Measurements from ENCODE around the gene BHMT. TPM values are rescaled to one million over a fixed set of nuclear protein-coding genes. Genes with fewer than 3 reads are reported as not detected.
A peak's percentile ranks its signal among the peaks of the same experiment; 100 is the strongest.
"Not testable (repeated sequence)": the region's sequence is repeated elsewhere in the genome, so short reads cannot be mapped to it uniquely, and the experiment has no call there.

BHMT gene
- total RNA-seq, 1 donor from 2014 or later, result not detected

DNA sequence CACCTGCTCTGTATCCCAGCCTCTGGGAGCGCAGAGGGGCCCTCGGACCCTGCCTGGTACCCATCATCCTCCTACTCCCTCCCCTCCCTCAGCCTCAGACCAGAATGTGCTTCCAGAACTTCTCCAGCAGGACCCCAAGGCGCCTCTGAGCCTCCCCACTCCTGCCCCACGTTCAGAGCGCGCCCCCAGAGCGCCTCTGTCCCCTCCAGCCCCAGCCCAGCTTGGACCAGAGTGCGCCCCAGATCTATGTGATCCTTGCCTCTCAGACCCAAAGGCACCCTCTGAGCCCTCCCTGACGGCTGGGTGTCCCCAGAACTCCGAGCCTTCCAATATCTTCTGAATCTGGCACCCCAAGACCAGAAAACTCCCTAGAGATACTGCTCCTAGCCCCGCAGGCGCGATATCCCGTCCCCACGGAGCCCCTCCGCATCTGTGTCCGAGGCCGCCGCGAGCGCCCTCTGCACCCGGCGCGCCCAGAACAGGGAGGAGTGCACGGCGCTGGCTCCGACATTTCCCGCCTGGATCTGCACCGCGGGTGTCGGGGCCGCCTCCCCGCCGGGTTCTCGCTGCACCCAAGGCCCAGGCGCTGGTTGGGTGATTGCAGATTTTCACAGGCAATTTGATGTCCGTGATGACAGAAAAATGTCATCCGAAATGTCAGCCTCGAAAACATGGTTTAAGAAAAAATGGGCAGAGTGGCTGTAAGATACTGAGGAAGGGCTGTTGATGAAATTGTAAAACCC lies 522 bp downstream of the BHMT start:
- DNase-seq (ENCODE audit: low read depth), result no peak

GRCh38 chr5:79112703-79113058 lies 1.1 kb downstream of the BHMT start:
- DNase-seq (ENCODE audit: low read depth), result no peak

DNA sequence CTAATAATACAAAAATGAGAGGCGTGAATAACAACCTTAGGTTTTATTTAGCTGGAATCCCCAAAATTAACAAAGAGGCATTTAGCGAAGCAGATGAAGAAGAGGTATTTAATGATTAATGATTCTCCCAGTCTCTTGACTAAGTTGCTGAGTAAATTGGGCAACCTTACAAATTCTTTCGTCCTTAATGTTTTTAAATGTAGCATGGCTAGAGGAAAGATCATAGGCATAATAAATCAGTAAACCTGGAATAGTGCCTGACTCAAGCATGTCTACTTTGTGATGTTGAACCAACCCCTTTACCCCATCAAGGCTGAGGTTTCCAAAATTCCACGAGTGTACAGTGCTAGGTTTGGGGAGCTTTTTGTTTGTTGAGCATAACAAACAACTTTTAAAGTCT lies 7.9 kb downstream of the BHMT start:
- no peak for DNase-seq (ENCODE audit: low read depth)

- DNase-seq (ENCODE audit: low read depth), result no peak
Observed at GRCh38 chr5:79120221-79120620, 8.6 kb downstream of the BHMT start.

GRCh38 chr5:79122973-79123372 lies 11.4 kb downstream of the BHMT start:
- DNase-seq (ENCODE audit: low read depth), result peak; percentile 40

- no peak for DNase-seq (ENCODE audit: low read depth)
Observed at GRCh38 chr5:79124607-79125006, 13.0 kb downstream of the BHMT start.

DNA sequence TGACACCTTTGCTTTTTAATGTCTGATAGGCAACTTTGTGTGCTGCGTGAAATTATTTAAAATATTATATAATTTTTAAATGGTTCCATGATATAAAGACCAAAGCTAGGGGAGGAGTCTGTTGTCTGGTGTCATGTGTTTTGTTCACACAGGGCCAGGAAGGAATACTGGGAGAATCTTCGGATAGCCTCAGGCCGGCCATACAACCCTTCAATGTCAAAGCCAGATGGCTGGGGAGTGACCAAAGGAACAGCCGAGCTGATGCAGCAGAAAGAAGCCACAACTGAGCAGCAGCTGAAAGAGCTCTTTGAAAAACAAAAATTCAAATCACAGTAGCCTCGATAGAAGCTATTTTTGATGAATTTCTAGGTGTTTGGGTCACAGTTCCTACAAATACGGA lies 19.2 kb downstream of the BHMT start:
- DNase-seq (ENCODE audit: low read depth), result peak; percentile 27

GRCh38 chr5:79133121-79133656 lies 21.6 kb downstream of the BHMT start:
- peak; percentile 56 for DNase-seq (ENCODE audit: low read depth)

DNA sequence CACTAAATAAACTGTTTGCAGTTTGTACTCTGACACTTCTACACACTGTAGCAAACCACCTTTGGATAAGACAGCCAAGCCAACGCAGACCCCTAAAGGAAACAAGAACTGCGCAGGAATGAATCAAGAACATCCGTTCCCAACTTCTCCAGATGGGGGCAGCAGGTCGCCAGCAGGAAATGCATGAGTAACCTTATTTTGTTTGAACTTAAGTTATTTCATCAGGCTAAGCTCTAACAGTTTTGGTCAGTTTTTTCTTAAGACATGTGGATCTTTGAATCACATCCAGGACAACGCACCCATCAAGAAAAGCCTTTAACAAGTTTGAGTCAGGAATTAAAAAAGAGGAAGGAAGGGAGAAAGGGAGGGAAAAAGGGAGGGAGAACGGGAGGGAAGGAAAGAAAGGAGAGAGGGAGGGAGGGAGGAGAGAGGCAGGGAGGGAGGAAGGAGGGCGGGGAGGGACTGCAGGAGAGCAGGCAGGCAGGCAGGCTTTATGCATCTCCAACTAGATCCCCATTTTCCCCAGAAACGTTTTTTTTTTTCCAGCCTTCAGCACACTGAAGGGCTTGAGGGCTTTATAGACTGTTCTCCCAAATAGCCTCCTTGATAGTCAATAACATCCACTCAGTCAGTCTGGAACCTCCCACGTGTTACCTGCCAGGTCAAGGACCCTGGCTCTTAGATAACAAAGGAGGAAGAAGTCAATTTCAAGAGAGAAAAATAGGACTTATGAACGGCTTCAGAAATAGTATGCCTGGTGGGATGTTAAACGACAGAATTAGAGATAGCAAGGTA lies 22.2 kb downstream of the BHMT start:
- peak; percentile 77 for DNase-seq (ENCODE audit: low read depth)

DNA sequence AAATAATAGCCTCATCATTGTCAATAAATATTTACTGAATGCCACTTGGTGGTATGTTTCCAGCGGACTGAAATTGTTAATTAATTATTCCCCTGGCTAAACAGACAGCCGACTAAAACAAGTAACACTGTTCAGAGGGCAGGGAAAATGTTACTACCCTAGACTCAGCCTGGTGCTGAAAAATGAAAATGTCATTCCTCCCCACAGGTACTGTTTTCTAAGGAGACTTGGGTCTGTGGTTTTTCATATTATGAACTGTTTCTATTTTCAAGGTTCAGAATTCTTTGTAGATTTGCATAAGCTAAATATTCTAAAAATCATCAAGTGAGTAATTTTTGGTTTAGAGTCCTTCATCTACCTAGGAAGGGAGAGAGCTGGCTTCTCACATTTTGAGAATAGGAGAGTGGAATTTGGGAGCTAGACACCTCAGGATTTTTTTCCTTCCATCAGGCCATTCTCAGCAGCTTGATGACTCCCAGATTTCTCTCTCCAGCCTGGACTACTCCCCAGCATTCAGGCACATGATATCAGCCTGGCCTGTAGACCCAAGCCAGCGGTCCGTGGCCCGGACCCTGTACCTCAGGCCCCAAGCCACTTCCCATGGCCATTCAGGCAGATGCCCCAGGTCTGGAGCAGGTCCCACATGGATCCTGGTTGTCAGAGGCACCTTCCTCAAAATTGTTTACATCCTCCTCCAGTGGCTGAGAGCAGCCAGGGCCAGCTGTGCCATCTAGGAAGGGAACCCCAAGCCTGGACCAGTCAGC lies 24.4 kb downstream of the BHMT start:
- DNase-seq (ENCODE audit: low read depth), result no peak

DNA sequence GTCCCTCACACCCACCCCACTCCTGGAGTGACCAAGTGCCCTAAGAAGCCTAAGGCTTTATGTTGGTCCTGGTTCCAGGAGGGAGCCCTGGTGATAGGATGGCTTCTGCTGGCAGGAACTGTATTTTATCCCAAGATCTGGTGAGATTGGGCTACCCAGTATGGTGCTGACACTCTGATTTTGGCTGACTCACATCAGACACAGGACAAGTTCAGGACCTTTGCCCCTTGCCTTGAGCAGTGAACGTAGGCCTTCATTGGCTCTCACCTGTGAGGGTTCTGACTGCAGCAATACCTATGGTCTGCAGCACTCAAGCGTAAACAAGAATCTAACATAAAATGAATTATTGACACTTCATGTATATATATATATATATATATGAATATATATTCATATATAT lies 25.0 kb downstream of the BHMT start:
- DNase-seq (ENCODE audit: low read depth), result no peak

- DNase-seq (ENCODE audit: low read depth), result no peak
Observed at GRCh38 chr5:79140553-79140952, 28.9 kb downstream of the BHMT start.

- DNase-seq (ENCODE audit: low read depth), result no peak
Observed at GRCh38 chr5:79143684-79144379, 32.2 kb downstream of the BHMT start.

DNA sequence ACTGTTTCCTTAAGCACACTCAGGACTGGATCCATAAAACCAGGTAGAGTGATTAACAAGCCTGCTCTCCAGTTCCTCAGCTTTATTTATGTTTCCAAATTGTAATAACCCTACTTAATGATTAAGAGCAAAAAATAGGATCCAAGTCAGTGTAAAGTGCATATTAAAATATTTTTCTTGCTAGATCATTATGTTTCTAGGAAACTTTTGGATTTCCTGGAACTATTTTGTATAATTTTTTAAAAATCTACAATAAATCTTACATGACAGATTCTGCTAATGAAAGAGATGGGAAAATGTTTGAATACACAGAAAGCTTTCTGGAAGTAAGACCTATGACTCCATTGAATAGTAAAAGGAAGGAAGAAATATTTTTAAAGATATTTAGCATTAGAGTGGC lies 35.5 kb downstream of the BHMT start:
- DNase-seq (ENCODE audit: low read depth), result no peak

- DNase-seq (ENCODE audit: low read depth), result no peak
Observed at GRCh38 chr5:79149433-79149832, 37.8 kb downstream of the BHMT start.

GRCh38 chr5:79151942-79152671 lies 40.5 kb downstream of the BHMT start:
- DNase-seq (ENCODE audit: low read depth), result no peak

DNA sequence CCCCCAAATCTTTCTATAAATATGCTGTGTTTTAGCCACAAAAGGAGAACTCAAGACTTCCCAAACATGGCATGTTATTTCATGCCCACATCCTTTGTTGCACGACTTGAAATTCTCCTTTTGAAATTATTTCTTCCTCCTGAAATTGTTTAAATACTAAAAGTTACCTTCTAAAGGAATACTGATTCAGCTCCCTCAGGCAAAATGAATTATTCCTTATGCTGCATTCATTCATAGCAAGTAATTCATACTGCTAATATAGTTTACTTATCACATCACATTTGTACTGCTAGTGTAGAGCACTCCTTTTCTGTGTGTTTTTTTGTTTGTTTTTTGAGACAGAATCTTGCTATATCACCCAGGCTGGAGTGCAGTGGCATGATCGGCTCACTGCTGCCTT lies 45.7 kb downstream of the BHMT start:
- no peak for DNase-seq (ENCODE audit: low read depth)

DNA sequence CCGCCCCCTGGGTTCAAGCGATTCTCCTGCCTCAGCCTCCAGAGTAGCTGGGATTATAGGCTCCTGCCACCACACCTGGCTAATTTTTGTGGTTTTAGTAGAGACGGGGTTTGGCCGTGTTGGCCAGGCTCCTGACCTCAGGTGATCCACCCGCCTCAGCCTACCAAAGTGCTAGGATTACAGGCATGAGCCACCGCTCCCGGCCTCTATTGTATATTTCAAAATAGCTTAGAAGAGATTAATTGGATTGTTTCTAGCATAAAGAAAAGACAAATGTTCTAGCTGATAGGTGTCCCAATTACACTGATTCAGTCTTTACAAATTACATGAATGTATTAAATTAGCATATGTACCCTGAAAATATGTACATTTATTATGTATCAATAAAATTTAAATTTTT lies 50.0 kb downstream of the BHMT start:
- DNase-seq (ENCODE audit: low read depth), result not testable (repeated sequence)

GRCh38 chr5:79168031-79168430 lies 56.4 kb downstream of the BHMT start:
- no peak for DNase-seq (ENCODE audit: low read depth)

- DNase-seq (ENCODE audit: low read depth), result no peak
Observed at GRCh38 chr5:79170661-79171060, 59.1 kb downstream of the BHMT start.

Measured in myocyte (in vitro differentiated cells).